ENCODE data around the gene IRF5.

- TF ChIP-seq CTCF (IDR thresholded peaks at IDR 0.05) (no peak), POLR2A (IDR thresholded peaks at IDR 0.05) (no peak)
Measured at GRCh38 chr7:128997181-128997580, 59.5 kb downstream of the IRF5 start.
